GM13976 (cell line): Measurements from ENCODE around the gene CREBRF.
"Not testable (repeated sequence)": the region's sequence is repeated elsewhere in the genome, so short reads cannot be mapped to it uniquely, and the experiment has no call there.

Experiments
- DNase-seq: peaks from one replicate; pipeline ENCODE4 v3.0.0; 2012; ENCODE audit warnings: low spot score
- in situ Hi-C: fragments of 300-500 bp; cut with MboI; formaldehyde crosslinking; loops from one replicate; pipeline ENCODE4 v1.12.0; 2022; ENCODE audit warnings: low sequenced_read_pairs, mixed read lengths, inconsistent platforms; ENCODE audit not compliant: unreplicated experiment
- TF ChIP-seq, protein P1 (sequence below): IDR thresholded peaks from 2 replicates; pipeline ENCODE4 v1.5.1; 2012; ENCODE audit warnings: borderline replicate concordance, mild to moderate bottlenecking; ENCODE audit not compliant: insufficient read depth; ENCODE audit errors: extremely low read depth, missing control alignments, control extremely low read depth

Gene CREBRF

GRCh38 chr5:173014671-173015070, 41.5 kb upstream of the CREBRF start:
- DNase-seq = no peak
- TF ChIP-seq, protein P1, sequence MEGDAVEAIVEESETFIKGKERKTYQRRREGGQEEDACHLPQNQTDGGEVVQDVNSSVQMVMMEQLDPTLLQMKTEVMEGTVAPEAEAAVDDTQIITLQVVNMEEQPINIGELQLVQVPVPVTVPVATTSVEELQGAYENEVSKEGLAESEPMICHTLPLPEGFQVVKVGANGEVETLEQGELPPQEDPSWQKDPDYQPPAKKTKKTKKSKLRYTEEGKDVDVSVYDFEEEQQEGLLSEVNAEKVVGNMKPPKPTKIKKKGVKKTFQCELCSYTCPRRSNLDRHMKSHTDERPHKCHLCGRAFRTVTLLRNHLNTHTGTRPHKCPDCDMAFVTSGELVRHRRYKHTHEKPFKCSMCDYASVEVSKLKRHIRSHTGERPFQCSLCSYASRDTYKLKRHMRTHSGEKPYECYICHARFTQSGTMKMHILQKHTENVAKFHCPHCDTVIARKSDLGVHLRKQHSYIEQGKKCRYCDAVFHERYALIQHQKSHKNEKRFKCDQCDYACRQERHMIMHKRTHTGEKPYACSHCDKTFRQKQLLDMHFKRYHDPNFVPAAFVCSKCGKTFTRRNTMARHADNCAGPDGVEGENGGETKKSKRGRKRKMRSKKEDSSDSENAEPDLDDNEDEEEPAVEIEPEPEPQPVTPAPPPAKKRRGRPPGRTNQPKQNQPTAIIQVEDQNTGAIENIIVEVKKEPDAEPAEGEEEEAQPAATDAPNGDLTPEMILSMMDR = no peak
- in situ Hi-C loops = no loop called here

DNA sequence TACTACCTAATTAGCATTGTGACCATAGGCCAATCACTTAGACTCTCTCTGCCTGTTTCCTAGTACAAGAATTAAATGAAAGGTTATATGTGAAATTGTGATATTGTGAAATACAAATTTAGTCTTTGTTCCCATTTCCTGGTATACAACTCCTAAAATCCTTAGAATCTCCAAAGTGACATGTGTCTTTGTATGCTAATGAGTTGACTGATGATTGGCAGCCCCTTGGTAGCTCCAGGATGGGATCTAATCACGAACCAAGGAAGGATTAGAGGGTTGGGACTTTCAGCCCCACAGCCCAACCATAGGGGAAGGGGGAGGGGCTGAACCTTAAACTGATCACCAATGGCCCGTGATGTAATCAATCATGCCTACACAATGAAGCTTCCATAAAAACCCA, 41.0 kb upstream of the CREBRF start:
- in situ Hi-C loops = no loop called here
- no peak for DNase-seq
- TF ChIP-seq, protein P1 = no peak

DNA sequence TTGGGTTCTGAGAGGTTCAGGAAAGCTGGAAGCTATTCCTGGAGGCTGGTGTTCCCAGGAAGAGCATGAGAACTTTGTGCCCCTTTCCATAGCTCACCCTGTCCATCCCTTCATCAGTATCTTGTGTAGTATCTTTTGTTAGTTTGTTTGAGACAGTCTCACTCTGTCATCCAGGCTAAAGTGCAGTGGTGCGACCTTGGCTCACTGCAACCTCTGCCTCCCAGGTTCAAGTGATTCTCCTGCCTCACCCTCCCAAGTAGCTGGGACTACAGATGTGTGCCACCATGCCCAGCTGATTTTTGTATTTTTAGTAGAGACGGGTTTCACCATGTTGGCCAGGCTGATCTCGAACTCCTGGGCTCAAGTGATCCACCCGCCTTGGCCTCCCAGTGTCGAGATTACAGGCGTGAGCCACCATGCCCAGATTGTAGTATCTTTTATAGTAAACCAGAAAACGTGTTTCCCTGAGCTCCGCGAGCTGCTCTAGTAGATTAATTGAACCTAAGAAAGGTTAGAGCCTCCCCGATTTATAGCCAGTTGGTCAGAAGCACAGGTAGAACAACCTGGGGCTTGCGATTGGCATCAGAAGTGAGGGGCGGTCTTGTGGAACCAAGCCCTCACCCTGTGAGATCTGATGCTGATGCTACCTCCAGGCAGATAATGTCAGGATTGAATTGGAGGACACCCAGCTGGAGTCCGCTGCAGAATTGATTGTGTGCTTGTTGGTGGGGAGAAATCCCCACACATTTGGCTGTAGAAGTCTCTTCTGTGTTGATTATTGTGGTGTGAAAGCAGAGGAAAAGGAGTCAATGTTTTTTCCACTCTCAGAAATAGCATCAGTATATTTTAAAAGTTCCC, 40.3 kb upstream of the CREBRF start:
- TF ChIP-seq, protein P1 = no peak
- in situ Hi-C loops = no loop called here
- no peak for DNase-seq

DNA sequence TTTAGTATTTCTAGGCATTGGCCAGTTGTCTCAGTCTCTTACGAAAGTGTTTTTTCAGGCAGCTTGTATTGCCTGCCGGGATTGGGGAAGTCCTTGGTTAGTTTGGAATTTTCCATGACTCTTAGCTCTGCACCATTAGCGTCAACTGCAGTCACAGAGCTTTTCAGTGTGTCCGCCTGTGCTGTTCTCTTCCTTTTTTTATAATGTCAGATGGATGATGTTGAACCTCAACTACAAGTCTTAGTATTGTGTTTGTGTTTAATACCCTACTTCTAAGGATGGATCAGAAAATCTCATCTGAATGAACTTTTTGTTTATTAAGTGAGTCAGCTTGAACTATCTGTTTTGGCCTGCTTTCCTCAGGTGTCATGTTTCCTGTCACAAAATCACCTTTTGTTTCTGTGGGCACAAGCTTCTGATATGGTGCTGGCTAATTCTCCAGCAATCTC, 39.5 kb upstream of the CREBRF start:
- TF ChIP-seq, protein P1 = no peak
- no peak for DNase-seq
- in situ Hi-C loops = no loop called here

- DNase-seq, in situ Hi-C loops: not testable (repeated sequence)
Observed at GRCh38 chr5:173017087-173017486, 39.1 kb upstream of the CREBRF start.

- in situ Hi-C loops = no loop called here
- TF ChIP-seq, protein P1 = no peak
- no peak for DNase-seq
Observed at GRCh38 chr5:173018358-173018757, 37.8 kb upstream of the CREBRF start.

DNA sequence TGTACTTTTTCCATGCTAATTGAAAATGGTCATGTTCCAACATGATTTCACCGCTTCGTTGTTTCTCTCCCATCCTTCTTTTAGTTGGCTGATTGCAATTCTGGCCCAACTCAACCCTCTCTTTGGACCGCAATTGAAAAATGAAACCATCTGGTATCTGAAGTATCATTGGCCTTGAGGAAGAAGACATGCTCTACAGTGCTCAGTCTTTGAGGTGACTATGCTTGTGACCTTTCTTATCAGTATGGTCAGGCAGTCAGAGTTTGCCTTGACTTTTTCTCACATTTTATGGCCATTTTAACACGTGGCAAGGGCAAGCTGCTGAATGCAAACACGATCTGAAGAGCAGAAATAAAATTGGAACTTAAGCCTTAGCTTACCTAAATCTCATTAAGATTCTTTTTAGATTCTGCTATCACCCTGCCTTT, 36.0 kb upstream of the CREBRF start:
- TF ChIP-seq, protein P1 = no peak
- in situ Hi-C loops = no loop called here
- DNase-seq = no peak
